Naive B cell (primary cell): Measurements from ENCODE around the gene DTYMK. TPM values are rescaled to one million over a fixed set of nuclear protein-coding genes. Genes with fewer than 3 reads are reported as not detected.

Source experiments
- ATAC-seq, 2 donors: fragments of 150-1000 bp; cut with Tn5 transposase; 2 replicates each; pipeline ENCODE4 v1.10.0; 2021; ENCODE audit warnings: low read depth in 2 of 2, mild to moderate bottlenecking in 2 of 2, moderate library complexity in 2 of 2
- DNase-seq: peaks from one replicate; pipeline ENCODE4 v3.0.0; 2022
- H3K27ac Mint-ChIP-seq, 6 donors: one replicate each; pipeline ENCODE4 v1.8.0; 2020 to 2022; ENCODE audit warnings: mild to moderate bottlenecking in 6 of 6, mixed read lengths in 6 of 6, moderate library complexity in 5 of 6, inconsistent platforms in 2 of 6
- H3K27me3 Mint-ChIP-seq, 3 donors: one replicate each; pipeline ENCODE4 v1.8.0; 2021 to 2022; ENCODE audit warnings: mixed read lengths in 3 of 3, mild to moderate bottlenecking in 1 of 3
- H3K36me3 Mint-ChIP-seq, 2 donors: one replicate each; pipeline ENCODE4 v1.8.0; 2020 to 2022; ENCODE audit warnings: mixed read lengths in 2 of 2, inconsistent platforms in 1 of 2, mild to moderate bottlenecking in 1 of 2
- H3K4me1 Mint-ChIP-seq, 3 donors: one replicate each; pipeline ENCODE4 v1.8.0; 2020 to 2022; ENCODE audit warnings: mixed read lengths in 3 of 3, inconsistent platforms in 1 of 3, mild to moderate bottlenecking in 1 of 3, moderate library complexity in 1 of 3
- H3K4me3 Mint-ChIP-seq, 8 donors: one replicate each; pipeline ENCODE4 v1.8.0; 2020 to 2022; ENCODE audit warnings: mild to moderate bottlenecking in 8 of 8, mixed read lengths in 8 of 8, moderate library complexity in 8 of 8, inconsistent platforms in 2 of 8
- H3K9me3 Mint-ChIP-seq, 7 donors: one replicate each; pipeline ENCODE4 v1.8.0; 2020 to 2022; ENCODE audit warnings: mixed read lengths in 7 of 7, mild to moderate bottlenecking in 5 of 7, inconsistent platforms in 2 of 7, moderate library complexity in 1 of 7
- polyA plus RNA-seq, 6 donors: library from polyadenylated mRNA; unstranded; fragments of 300-500 nt; fragmentation: Illumina TruSeq; gene quantifications; one replicate each; pipeline ENCODE4 v1.2.3, GENCODE V29; 2021; ENCODE audit warnings: low read depth in 6 of 6

Gene DTYMK
- polyA plus RNA-seq, 6 donors from 2014 or later, result 27.6 to 38.3 (median 36.6) TPM

- ATAC-seq, result peak; percentile 69 to 70
- peaks cover 15 to 37% (median 28%) of the 10 kb centered on the region in 3 donors for H3K4me1 Mint-ChIP-seq
- H3K9me3 Mint-ChIP-seq, result peaks cover 0 to 1% (median 0%) of the 10 kb centered on the region in 7 donors
- peak within 1 kb of the TSS; percentile 72 to 98 (median 96) for H3K27ac Mint-ChIP-seq
- DNase-seq, result peak; percentile 97
- peak within 1 kb of the TSS; percentile 83 to 95 (median 92) for H3K4me3 Mint-ChIP-seq
- peaks cover 9 to 11% of the 10 kb centered on the region in 2 donors for H3K36me3 Mint-ChIP-seq
- H3K27me3 Mint-ChIP-seq, result no peaks in the 10 kb centered on the region
Measured at GRCh38 chr2:241701399-241702154, 15.0 kb upstream of the DTYMK start, which contains the start of gene ING5. Gene ING5 (plus strand): TSS chr2:241702039. CDS start chr2:241702066, 27 bp downstream.

- H3K36me3 Mint-ChIP-seq, result peaks cover 6 to 7% of the 10 kb centered on the region in 2 donors
- H3K27me3 Mint-ChIP-seq, result no peaks in the 10 kb centered on the region
- peak overlapping the region; percentile 81 to 95 (median 92) for H3K4me3 Mint-ChIP-seq
- peak overlapping the region; percentile 72 to 98 (median 96) for H3K27ac Mint-ChIP-seq
- H3K4me1 Mint-ChIP-seq, result peaks cover 15 to 35% (median 27%) of the 10 kb centered on the region in 3 donors
- DNase-seq (no peak), ATAC-seq (no peak)
- H3K9me3 Mint-ChIP-seq, result no peaks in the 10 kb centered on the region
Measured at GRCh38 chr2:241701149-241701398, 14.5 kb upstream of the DTYMK start.

GRCh38 chr2:241695651-241696050 lies 9.0 kb upstream of the DTYMK start:
- peak overlapping the region in 1 of 6 donors; percentile 30 for H3K27ac Mint-ChIP-seq

GRCh38 chr2:241692448-241692847 lies 5.8 kb upstream of the DTYMK start:
- Mint-ChIP-seq H3K4me1 (peaks cover 12 to 27% (median 14%) of the 10 kb centered on the region in 3 donors), H3K36me3 (no peaks in the 10 kb centered on the region), H3K9me3 (no peaks in the 10 kb centered on the region), H3K27me3 (no peaks in the 10 kb centered on the region), H3K27ac (peak overlapping the region in 1 of 6 donors; percentile 87), H3K4me3 (no peak overlapping the region)
- ATAC-seq, result no peak
- no peak for DNase-seq

More at GRCh38 chr2:241695651-241696050, 9.0 kb upstream of the DTYMK start:
- no peaks in the 10 kb centered on the region for H3K9me3 Mint-ChIP-seq
- ATAC-seq (no peak), DNase-seq (no peak)
- no peak overlapping the region for H3K4me3 Mint-ChIP-seq
- H3K4me1 Mint-ChIP-seq, result peaks cover 0 to 14% (median 10%) of the 10 kb centered on the region in 3 donors
- no peaks in the 10 kb centered on the region for H3K36me3 Mint-ChIP-seq
- no peaks in the 10 kb centered on the region for H3K27me3 Mint-ChIP-seq

GRCh38 chr2:241690202-241690717 lies 3.6 kb upstream of the DTYMK start:
- Mint-ChIP-seq H3K9me3 (no peaks in the 10 kb centered on the region), H3K27ac (peak overlapping the region in 1 of 6 donors; percentile 33), H3K4me1 (peaks cover 17 to 36% (median 19%) of the 10 kb centered on the region in 3 donors), H3K36me3 (no peaks in the 10 kb centered on the region), H3K4me3 (no peak overlapping the region), H3K27me3 (no peaks in the 10 kb centered on the region)
- no peak for DNase-seq
- ATAC-seq, result no peak

- H3K4me3 Mint-ChIP-seq, result peak overlapping the region in 5 of 8 donors; percentile 18 to 95 (median 56)
- no peaks in the 10 kb centered on the region for H3K27me3 Mint-ChIP-seq
- peaks cover 17 to 36% (median 19%) of the 10 kb centered on the region in 3 donors for H3K4me1 Mint-ChIP-seq
- no peak for ATAC-seq
- H3K27ac Mint-ChIP-seq, result peak overlapping the region in 2 of 6 donors; percentile 38 to 79
- DNase-seq, result no peak
- H3K36me3 Mint-ChIP-seq, result no peaks in the 10 kb centered on the region
- no peaks in the 10 kb centered on the region for H3K9me3 Mint-ChIP-seq
Measured at GRCh38 chr2:241689306-241689705, 2.7 kb upstream of the DTYMK start.

- ATAC-seq (peak in 1 of 2 donors; percentile 7), DNase-seq (no peak)
- peaks cover 17 to 34% (median 19%) of the 10 kb centered on the region in 3 donors for H3K4me1 Mint-ChIP-seq
- H3K9me3 Mint-ChIP-seq, result no peaks in the 10 kb centered on the region
- peak overlapping the region; percentile 78 to 95 (median 91) for H3K4me3 Mint-ChIP-seq
- no peaks in the 10 kb centered on the region for H3K27me3 Mint-ChIP-seq
- peak overlapping the region in 4 of 6 donors; percentile 12 to 86 (median 48) for H3K27ac Mint-ChIP-seq
- no peaks in the 10 kb centered on the region for H3K36me3 Mint-ChIP-seq
Measured at GRCh38 chr2:241686324-241686649, 328 bp downstream of the DTYMK start.

- H3K4me1 Mint-ChIP-seq, result peaks cover 3 to 5% (median 5%) of the 10 kb centered on the region in 3 donors
- no peak for ATAC-seq
- peak overlapping the region in 1 of 8 donors; percentile 48 for H3K4me3 Mint-ChIP-seq
- H3K27me3 Mint-ChIP-seq, result no peaks in the 10 kb centered on the region
- H3K9me3 Mint-ChIP-seq, result no peaks in the 10 kb centered on the region
- H3K27ac Mint-ChIP-seq, result no peak overlapping the region
- no peak for DNase-seq
- no peaks in the 10 kb centered on the region for H3K36me3 Mint-ChIP-seq
Measured at GRCh38 chr2:241680827-241681599, 5.6 kb downstream of the DTYMK start.

GRCh38 chr2:241680044-241680443 lies 6.6 kb downstream of the DTYMK start:
- H3K4me3 Mint-ChIP-seq, result no peak overlapping the region
- H3K4me1 Mint-ChIP-seq, result peaks cover 0 to 3% (median 2%) of the 10 kb centered on the region in 3 donors
- H3K27me3 Mint-ChIP-seq, result no peaks in the 10 kb centered on the region
- no peaks in the 10 kb centered on the region for H3K36me3 Mint-ChIP-seq
- H3K27ac Mint-ChIP-seq, result no peak overlapping the region
- DNase-seq, result no peak
- ATAC-seq, result no peak
- H3K9me3 Mint-ChIP-seq, result no peaks in the 10 kb centered on the region

GRCh38 chr2:241678784-241679540 lies 7.7 kb downstream of the DTYMK start:
- peaks cover 0 to 3% (median 2%) of the 10 kb centered on the region in 3 donors for H3K4me1 Mint-ChIP-seq
- DNase-seq (no peak), ATAC-seq (no peak)
- no peaks in the 10 kb centered on the region for H3K9me3 Mint-ChIP-seq
- H3K4me3 Mint-ChIP-seq, result no peak overlapping the region
- H3K27me3 Mint-ChIP-seq, result no peaks in the 10 kb centered on the region
- H3K36me3 Mint-ChIP-seq, result no peaks in the 10 kb centered on the region
- H3K27ac Mint-ChIP-seq, result peak overlapping the region in 1 of 6 donors; percentile 94

- Mint-ChIP-seq H3K4me1 (peaks cover 0 to 3% (median 2%) of the 10 kb centered on the region in 3 donors), H3K4me3 (no peak overlapping the region), H3K9me3 (no peaks in the 10 kb centered on the region), H3K27ac (no peak overlapping the region), H3K27me3 (no peaks in the 10 kb centered on the region), H3K36me3 (no peaks in the 10 kb centered on the region)
- DNase-seq (no peak), ATAC-seq (no peak)
Measured at GRCh38 chr2:241678307-241678706, 8.3 kb downstream of the DTYMK start.

GRCh38 chr2:241677392-241677791 lies 9.2 kb downstream of the DTYMK start:
- no peak for DNase-seq
- Mint-ChIP-seq H3K4me1 (peaks cover 0 to 3% (median 2%) of the 10 kb centered on the region in 3 donors), H3K27ac (peak overlapping the region in 2 of 6 donors; percentile 6 to 56), H3K36me3 (no peaks in the 10 kb centered on the region), H3K9me3 (no peaks in the 10 kb centered on the region), H3K4me3 (no peak overlapping the region), H3K27me3 (no peaks in the 10 kb centered on the region)
- no peak for ATAC-seq

- H3K4me1 Mint-ChIP-seq, result no peaks in the 10 kb centered on the region
- H3K4me3 Mint-ChIP-seq, result no peak overlapping the region
- H3K27ac Mint-ChIP-seq, result peak overlapping the region in 1 of 6 donors; percentile 39
- DNase-seq, result no peak
- no peaks in the 10 kb centered on the region for H3K9me3 Mint-ChIP-seq
- H3K36me3 Mint-ChIP-seq, result no peaks in the 10 kb centered on the region
- no peaks in the 10 kb centered on the region for H3K27me3 Mint-ChIP-seq
- ATAC-seq, result no peak
Measured at GRCh38 chr2:241676665-241677064, 9.9 kb downstream of the DTYMK start.
